A549 treated with AZD2906 at 1 μM for 4 hours (cell line): ENCODE measurements around the gene DNA2. TPM values are rescaled to one million over a fixed set of nuclear protein-coding genes. Genes with fewer than 3 reads are reported as not detected.

ENCODE experiments used
- total RNA-seq: library from RNA; stranded (reverse); fragments of 200-300 nt; extraction: Qiagen RNA extraction; gene quantifications from 5 replicates; pipeline ENCODE4 v1.2.3, GENCODE V29; 2022

The DNA2 gene, protein sequence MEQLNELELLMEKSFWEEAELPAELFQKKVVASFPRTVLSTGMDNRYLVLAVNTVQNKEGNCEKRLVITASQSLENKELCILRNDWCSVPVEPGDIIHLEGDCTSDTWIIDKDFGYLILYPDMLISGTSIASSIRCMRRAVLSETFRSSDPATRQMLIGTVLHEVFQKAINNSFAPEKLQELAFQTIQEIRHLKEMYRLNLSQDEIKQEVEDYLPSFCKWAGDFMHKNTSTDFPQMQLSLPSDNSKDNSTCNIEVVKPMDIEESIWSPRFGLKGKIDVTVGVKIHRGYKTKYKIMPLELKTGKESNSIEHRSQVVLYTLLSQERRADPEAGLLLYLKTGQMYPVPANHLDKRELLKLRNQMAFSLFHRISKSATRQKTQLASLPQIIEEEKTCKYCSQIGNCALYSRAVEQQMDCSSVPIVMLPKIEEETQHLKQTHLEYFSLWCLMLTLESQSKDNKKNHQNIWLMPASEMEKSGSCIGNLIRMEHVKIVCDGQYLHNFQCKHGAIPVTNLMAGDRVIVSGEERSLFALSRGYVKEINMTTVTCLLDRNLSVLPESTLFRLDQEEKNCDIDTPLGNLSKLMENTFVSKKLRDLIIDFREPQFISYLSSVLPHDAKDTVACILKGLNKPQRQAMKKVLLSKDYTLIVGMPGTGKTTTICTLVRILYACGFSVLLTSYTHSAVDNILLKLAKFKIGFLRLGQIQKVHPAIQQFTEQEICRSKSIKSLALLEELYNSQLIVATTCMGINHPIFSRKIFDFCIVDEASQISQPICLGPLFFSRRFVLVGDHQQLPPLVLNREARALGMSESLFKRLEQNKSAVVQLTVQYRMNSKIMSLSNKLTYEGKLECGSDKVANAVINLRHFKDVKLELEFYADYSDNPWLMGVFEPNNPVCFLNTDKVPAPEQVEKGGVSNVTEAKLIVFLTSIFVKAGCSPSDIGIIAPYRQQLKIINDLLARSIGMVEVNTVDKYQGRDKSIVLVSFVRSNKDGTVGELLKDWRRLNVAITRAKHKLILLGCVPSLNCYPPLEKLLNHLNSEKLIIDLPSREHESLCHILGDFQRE
- total RNA-seq: 7.1 to 11.5 TPM (median 8.4 TPM) in 5 replicates

DNA sequence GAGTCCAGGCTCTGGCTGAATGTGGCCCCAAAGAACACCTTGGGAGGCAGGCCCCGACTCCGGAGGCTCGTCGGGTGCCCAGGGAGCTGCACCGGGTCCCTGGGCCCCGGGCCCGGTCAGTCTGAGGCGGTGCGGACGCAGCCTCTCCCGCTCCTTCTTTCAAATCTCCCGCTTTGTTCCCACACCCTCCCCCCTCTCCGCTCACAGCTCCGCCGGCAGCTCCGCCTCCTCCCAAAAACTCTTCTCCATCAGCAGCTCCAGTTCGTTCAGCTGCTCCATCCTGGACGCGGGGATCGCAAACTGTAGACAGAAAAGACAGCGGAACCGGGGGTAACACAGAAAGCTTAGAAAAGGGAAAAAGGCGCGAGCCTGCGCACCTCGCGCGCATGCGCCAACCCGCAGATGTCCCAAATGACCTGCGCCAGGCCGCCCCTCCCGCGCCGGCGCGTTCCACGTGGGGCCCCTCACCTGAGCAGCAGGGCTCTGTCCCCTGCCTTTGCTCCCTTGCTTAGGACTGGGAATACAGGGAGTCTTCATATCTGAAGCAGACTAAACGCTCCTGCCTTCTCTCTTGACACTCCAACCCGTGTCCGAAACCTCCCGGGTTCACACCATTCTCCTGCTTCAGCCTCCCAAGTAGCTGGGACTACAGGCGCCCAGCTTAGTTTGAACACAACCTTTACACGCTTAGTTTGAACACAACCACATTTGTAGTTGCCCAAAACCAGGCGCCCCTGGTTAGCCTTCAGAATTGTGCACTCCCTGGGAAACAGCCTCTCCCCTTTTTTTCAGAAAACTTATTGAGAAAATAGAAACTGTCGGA, at the start of gene DNA2:
TSS of gene DNA2 (minus strand) at position 388 of the 823 bp plus-strand sequence. CDS start at position 279, 109 bp downstream.

DNA sequence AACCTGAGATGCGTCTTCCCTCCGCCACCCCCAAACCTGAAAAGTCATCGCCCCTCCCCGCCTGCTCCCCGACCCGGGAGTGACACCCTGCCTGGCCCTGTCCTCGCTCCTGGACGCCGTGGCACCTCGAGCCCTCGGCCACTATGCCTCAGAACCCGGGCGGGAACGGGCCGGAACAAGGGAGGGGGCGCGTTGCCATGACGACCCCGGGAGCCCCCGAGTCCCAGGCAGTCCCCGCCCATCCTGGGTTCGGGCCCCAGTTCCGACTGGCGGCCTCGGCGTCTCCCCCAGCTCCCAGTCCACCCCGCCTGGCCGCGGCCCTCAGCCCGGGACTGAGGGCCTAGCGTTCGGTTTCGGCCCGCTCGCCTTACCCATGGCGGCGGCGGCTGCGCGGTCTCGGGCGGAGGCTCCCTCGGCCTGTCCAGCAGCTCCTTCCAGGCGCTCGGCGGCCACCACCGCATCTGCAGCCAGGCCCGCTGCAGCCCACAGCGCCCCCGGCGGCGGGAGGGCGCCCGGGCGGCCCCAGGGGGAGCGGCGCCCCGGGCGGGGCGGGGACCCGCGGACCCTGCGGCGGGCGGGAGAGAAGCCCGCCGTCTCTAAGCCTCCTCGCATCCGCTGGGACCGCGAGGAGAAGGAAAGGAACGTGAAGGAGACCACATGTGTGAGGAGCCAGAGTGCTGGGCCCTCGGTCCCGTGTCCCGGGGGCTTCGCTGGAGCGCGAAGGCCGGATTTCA, 64.8 kb downstream of the DNA2 start, which contains the start of gene RUFY2:
TSS of gene RUFY2 (minus strand) at position 463 of the 734 bp plus-strand sequence. CDS start at position 375, 88 bp downstream.

Other genes with a start within 250 kb of the DNA2 start
- 0.08 to 0.36 TPM (median 0.21 TPM) in 5 replicates for gene ATOH7, start 239.9 kb downstream of the DNA2 start, total RNA-seq
- gene HNRNPH3, start 139.9 kb downstream of the DNA2 start, total RNA-seq: 171 to 235 TPM (median 179 TPM) in 5 replicates
- 2.7 to 3.7 TPM (median 3.4 TPM) in 5 replicates for gene PBLD, start 139.0 kb downstream of the DNA2 start, total RNA-seq
- 7.2 to 9.6 TPM (median 8.9 TPM) in 5 replicates for gene RUFY2, start 64.7 kb downstream of the DNA2 start, total RNA-seq
- 16.5 to 17.9 TPM (median 16.8 TPM) in 5 replicates for gene SLC25A16, start 55.5 kb upstream of the DNA2 start, total RNA-seq
- 0.37 to 0.68 TPM (median 0.54 TPM) in 5 replicates for gene TET1, start 88.4 kb upstream of the DNA2 start, total RNA-seq
- 52.3 to 76.9 TPM (median 58.0 TPM) in 5 replicates for gene CCAR1, start 249.3 kb upstream of the DNA2 start, total RNA-seq